Stimulated activated CD4-positive, alpha-beta T cell treated with anti-CD3 and anti-CD28 coated beads, Interleukin-4, amount 100 ng/mL, for 4 hours (primary cell): Measurements from ENCODE around the gene SCAMP4.

Experiments
- DNase-seq, 2 experiments: peaks; one replicate each; pipeline ENCODE4 v3.0.0-alpha.2; 2020

SCAMP4 gene

DNA sequence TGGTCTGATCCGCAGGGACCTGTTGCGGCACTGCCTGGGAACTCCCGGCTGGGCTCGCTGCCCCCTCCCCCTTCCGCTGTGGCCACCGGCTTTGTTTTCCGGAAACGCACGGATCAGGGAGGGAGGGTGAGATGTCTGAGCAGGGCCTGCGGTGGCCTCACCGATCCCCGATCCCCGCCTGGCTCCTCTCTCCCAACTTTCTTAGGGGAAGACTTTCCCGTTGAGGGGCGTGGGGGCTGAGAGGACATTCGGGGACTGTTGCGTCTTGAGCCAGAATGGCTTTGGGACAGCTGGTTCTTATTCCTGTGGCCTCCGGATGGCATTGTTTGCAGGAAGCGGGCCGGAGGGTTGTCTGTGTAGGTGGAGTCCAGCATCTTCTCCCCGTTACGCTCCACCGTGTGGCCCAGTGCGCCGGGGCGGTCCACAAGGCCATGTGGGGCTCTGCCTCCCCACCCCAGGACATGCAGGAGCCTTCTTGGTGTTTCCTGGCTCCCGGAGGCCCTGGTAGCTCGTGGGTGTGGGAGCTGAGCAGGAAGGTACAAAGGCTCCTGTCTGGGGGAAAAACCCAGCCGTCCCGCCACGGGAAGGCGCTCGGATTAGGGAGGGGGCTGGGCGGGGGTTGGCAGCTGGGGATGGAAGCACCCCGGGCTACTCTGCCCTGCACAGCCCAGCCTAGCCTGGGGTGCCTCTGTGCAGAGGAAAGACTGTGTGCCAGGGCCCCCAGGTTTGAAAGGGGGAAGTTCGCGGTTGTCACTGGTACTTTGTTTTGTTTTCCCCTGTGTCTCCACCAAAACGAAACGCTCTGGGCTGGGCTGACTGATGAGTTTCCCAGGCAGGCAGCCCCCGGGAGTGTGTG is 37.1 kb downstream of the SCAMP4 start:
- DNase-seq: peak; percentile 60 to 62

DNA sequence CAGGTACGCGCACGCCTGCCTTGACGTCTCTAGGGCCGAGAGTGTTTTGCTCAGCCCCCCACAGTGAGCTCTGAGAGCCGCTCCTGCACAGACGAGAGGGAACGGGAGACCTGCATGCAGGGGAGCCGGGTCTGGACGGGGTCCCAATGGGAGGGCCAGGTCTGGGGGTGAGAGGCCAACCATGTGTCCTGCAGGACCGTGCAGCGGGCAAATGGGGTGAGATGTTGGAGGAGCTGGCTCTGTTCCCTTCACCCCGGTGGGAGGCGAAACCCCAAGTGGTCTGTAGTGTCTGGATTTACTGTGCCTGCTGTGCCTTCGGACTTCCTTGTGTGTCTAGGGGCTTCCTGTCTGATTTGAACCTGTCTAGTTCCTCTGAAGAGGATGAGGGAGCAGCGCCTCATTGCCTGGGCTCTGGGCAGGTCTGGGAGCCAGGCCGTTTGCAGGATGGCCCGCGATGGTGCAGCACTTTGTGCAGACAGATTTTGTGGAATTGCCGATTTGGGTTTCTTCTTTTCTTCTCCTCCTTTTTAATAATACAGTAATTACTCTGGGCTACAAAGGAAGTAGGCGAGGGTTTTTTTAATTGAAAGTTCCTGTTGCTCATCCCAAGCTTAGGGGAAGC is 37.8 kb downstream of the SCAMP4 start:
- DNase-seq: no peak

DNA sequence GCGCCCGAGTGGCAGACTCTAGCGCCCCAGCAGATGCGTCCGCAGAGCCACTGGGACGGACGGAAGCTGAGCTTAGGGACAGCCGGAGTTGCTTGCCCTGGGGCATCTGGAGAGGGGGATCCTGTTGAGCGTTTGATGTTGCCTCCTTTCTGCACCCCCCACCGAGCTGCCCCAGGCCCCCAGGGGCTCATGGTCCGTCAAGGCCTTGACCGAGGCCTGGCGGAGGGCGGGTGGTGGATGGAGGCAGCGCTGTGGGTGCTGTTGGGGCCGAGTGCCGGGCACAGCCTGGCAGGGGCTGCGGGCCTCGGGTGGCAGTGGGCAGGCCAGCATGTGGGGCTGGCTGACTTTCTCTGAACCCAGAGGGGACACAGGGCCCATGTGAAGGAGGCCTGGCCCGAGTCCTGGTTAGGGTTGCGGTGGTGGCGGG is 38.5 kb downstream of the SCAMP4 start:
- DNase-seq: no peak

DNA sequence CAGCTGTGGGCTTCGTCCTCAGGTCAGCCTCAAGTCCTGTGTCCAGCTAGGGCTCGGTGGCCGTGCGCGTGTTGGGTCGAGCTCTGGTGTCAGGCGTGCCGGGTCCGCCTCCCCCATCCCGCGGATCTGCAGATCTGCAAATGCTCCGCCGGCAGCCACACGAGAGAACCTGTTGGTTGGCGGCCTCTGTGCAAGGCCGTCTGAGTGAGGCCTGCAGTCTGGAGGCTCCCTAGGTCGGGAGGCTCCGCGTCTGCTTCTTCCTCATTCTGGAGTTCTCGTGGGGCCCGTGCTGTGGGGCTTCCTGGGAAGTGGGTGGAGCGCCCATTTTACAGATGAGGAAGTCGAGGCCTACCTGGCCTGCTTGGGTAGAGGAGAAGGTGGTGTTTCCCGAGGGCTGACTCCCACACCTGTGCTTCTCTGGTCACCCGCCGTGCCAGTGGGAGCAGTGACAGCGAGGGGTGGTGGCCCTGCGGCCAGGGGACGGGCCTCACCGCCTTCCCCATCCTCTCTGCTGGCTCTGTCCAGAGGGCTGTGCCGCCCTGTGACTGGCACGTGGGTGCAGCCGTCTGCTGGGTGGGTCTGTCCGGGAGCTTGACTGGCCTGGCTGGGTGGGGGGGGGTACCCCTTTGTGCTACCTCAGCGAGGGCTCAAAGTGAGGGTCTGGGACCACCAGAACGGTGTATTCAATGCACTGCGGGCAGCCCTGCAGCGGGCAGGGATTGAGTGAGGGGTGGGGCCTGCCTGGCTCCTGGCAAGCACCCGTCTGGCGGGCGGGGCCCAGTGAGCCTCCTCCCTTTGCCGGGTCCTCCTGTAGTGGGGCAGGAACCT is 39.1 kb downstream of the SCAMP4 start:
- no peak for DNase-seq

DNA sequence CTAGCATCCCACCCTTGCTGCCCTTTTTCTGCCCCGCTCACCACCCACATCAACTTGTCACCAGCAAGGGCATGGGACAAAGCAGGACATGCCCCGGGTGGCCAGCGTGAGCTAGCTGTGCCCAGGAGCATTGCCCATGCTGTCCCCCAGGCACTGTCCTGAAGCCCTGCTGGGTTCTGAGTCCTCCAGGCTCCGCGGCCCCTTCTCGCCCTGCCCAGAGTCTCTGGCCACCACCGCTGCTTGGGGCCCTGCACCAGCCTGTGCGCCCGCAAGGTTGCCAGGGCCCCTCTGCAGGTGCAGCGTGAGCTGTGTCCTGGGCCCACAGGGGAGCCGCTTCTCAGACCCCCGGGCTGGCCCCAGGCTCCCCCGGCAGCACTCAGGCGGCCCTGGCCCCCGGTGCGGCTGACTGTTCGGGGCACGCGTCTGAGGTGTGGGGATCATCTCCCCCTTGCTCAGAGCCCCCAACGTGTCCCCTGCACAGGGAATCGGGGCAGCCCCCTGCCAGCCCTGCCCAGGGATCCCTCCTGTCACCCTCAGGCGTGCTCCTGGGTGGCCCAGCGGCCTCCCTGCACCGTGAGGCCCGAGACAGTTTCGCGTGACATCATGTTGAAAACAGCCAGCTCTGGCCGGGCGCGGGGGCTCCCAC is 39.8 kb downstream of the SCAMP4 start:
- no peak for DNase-seq

DNA sequence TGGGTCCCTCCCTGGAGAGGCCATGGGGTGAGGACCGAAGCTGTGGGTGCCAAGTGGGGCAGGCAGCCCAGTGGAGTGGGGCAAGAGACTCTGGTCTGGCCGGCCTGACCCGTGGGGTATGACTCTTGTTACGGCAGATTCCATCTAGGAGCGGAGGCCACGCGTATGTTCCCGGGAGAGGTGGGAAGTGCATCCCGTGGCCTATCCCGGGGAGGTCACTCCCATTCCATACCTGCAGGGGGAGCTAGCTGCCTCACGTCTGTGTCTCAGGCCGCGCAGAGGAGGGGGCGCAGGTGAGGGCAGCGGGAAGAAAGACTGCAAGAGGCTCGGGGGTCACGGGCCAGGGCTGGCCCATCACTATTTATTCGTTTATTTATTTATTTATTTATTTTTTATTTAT is 40.7 kb downstream of the SCAMP4 start:
- peak in 1 of 2 experiments; percentile 10 for DNase-seq

DNA sequence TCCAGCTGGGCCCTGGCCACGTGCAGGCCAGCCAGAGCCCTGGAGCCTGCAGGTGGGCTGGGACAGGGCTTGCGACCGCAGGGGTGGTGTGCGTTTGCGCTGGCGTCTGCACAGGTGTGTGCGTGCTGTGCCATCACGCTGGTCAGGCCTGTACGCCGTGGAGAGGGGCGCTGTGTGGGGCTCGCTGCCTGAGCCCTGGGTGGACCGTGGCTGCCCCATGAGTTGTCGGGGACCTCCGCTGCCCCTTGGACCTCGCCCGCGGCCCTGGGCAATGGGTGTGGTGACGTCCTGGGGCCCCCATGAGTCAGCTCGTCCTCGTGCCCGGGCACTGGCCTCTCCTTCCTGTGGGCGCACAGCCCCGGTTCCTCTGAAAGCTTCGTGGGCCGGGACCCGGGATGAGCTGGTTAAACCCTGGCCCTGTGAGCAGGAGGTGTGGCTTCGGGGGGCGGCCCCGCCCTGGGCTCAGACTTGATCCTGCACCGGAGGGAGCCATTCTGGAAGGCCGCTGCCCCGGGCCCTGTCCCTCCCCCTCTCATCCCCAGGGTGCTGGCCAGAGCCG is 42.5 kb downstream of the SCAMP4 start:
- no peak for DNase-seq

DNA sequence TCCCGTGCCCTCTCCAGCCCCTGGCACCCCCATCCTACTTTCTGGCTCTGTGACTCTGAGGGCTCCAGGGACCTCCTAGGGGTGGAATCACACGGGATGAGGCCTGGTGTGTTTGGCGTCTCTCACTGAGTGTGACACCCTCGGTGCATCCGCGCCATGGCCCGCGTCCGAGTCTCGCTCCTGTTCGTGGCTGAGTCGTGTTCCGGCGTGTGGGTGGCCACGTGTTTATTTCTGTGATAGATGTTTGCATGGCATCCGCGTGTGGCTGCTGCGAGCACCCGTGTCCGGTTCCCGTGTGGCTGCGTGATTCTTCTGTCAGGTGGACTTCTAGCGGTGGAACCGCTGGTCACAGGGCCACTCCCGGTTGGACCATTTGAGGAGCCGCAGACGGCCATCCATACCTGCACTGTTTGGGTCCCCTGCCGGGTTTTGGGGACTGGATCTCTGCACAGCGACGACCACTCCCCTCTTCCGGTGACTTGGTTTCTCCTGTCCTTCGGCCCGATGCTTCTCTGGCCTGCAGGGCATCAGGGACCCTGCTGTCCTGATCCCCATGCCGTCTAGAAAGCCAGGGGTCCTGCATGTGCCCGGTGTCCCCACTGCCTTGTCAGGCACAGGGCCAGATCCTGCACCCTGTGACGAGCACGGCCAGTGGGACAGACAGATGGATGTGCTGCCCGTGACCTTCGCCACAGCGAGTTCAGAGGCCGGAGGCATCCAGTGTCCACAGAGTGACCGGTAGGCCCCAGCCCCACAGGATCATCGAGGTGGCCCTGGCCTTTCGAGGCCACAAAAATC is 44.3 kb downstream of the SCAMP4 start:
- no peak for DNase-seq

DNA sequence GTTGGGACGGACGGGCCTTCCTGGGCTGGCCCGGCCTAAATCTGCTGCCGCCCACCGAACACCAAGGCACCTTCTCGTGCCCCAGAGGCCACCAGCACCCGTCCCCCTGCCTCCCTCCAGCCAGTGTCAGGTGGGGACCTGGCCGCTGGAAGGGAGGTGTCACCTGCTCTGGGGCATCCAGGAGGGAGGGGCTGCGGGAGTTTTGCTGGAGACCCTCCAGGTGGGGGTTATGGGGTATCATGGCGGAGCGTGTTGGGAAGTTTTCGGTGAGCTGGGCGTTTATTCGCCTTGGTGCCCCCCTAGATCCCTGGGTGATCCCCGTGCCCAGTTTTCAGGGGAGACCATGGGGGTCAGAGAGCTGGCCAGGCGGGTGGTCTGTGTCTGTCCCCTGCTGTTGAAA is 45.4 kb downstream of the SCAMP4 start:
- no peak for DNase-seq

DNA sequence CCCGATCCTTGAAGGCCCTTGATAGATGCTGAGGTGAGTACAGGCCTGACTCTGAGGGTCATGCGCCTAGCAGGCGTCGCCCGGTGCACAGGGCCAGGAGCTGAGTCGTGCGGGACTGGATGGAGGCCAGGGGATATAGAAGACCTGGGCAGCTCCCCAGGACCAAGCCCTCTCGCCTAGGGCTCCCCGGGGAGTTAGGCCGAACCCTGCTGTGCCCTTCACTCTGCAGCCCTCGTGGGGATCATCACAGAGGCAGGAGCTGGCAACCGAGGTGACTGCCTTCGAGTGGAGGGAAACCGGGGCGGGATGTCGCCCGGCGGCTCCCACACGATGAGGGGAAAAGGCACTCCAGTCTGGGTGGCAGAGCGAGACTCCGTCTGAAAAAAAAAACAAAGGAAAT is 47.4 kb downstream of the SCAMP4 start:
- DNase-seq: no peak

DNA sequence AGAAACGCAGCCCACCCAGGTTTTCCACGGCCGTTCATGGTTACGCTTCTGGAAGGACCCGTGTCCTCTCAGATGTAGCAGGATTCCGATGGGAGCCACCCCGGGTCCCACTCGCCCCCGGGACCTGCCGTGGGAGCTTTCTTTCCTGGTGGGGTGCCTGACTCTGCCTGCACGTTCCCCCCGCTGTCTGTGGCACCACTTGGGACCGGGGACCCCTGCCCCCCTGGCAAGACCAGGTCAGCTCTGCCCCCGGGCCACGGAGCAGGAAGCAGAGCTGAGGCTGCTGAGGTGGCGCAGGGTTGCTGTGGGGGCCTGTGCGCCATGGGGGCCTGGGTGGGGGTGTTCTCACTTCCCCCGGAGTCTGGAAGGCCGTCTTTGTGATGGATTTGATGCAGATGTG is 47.8 kb downstream of the SCAMP4 start:
- DNase-seq: no peak

DNA sequence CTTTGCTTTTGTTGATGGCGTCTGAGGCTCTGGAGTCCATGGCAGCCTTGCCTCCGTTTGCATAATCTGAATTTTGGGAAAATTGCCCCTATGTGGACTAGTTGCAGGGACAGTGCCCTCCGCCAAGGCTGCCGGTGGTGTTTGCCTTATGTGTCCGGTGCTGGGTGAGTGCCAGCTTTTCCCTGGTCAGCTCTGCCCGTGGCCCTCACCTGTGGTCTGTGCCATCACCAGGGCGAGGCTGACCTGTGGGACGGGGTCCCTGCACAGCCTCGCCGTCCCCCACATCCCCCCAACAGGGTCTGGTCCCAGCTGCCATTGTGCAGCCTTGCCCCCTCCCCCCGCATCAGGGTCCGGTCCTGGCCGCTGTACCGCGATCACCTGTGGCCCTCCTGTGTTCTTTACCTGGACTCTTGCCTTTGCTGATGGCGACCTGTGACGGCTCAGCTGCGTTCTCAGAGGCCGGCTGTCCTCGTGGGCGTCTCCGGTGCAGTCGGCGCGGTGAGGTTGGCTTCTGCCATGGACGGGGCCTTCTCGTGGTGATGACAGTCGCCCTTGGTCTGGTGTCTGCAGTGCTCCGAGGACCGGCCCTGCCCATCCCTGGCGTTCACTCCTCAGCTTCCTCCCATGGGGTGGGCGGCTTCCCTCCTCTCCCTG is 48.4 kb downstream of the SCAMP4 start:
- DNase-seq: no peak

DNA sequence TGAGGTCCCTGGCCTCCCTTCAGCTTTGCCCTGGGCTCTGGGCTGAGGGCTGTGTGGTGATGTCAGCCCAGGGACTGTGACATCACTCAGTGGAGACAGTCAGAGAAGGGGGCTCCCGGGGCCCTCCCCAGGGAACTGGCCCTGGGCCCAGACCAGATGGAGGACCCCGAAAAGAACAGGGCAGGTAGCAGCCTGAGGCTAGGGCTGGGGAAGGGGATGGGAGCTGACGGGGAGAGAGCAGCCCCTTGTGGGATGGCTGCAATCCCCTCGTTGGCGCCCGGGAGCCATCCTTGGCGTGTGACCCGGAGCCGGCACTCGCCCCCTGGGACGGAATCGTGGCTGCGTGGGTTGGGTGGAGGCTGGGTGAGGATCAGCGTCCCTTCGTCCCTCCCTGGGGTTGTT is 49.3 kb downstream of the SCAMP4 start:
- no peak for DNase-seq

DNA sequence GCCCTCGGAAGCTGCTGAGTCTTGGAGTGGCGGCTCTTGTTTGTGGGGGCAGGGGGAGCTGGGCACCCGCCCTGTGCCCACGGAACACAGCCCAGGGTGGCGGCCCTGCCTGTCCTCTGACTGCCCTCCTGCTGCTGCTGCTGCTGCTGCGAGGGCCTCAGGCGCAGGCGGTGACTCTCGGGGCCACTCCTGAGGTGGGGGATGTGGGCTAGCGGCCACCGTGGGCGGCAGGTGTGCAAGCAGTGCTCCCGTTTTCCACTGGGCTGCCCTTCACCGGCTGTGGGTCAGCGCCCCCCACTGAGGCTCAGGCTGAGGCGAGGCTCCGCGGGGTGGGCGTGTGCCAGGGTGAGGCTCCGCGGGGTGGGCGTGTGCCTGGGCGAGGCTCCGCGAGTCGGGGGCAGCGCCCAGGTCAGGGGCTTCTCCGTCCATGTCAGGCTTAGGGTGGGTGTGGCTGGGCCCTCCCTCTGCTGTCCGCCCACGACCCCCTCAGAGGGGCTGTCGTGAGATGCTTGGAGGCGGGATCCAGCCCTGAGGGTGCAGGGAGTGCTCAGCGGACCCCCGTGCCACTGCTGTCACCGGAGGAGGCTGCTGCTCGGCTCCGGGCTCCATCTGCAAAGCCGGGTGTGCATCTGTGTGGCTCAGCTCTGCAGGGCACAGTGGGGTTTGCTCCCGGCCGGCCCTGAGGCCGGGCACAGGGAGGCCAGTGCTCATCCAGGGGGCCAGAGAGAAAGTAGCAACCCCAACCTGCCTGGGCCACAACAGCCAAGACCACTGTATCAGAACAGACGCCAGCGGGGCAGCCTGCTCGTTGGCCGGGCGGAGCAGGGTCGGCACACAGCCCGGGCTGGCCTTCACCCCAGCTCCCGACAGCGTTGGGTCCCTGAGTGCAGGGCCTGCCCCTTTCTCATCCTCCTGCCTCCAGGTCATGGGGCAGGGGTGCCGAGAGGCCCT is 50.2 kb downstream of the SCAMP4 start:
- no peak for DNase-seq

DNA sequence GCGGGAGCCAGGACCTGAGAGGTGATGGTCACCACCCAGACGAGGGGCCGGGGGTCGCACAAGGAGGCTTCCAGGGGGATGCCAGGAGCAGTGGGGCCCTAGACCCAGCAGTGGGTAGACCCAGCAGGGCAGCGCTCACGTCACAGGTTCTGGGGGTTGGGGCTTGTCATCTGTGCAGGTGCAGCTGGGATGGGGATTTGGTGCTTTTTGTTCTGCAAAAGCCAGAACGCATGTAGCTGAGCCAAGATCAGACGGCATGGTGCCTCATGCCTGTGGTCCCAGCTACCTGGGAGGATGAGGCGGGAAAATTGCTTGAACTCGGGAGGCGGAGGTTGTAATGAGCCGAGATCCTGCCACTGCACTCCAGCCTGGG is 50.9 kb downstream of the SCAMP4 start:
- no peak for DNase-seq

DNA sequence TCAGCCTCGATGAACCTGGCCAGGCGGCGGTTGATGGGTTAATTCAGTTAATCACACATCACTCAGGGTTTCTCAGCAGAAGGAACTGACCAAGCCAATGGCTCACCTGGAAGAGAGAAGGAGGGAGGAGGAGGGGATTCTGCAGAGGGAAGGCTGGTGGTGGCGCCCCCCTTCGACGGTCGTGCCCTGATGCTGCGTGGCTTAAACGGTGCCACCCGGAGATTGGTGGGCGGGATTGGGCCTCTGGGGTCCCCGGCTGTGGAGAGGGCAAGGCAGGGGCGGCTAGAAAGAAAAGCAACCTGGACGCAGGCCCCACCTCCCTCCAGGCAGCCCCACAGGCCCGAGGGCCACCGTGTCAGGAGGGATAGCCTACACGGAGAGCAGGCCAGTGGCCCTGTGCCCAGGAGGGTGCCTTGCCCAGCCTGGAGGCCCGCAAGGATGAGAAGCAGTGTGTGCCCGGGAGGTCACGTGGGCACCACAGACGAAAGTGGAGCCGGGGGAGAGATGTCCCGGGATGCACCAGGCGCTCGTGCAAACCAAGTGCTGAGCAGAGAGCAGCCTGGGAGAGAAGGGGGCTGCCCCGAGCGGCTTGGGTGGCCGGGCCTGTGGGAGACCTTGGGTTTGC is 51.8 kb downstream of the SCAMP4 start:
- no peak for DNase-seq

DNA sequence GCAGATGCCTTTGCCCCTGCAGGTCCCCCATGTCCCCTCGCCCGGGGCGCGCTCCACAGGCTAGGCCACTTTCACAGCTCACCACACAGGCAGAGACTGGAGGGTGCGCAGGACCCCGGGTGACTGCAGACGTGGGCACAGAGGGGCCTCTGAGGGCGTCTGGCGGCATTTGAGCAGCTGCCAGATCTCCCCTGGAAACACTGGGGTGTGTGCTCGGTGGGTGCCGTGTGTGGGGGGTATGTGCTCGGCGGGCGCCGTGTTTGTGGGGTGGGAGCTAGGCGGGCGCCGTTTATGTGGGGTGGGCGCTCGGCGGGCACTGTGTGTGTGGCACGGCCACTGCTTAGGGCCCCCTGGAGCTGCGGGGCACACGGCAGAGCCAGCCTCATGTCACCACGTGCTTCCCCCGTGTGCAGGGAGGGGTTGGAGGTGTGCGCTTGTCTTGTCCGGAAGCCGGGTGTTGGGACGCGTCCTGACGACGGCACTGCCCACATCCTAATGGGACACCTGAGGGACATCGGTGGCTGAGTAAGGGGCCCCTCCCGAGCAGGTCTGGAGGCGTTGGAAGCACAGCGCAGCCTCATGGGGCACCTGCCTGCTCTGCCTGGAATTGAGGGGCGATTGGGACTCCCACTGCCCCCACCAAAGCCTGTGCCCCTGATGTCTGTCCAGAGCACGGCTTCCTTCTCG is 52.5 kb downstream of the SCAMP4 start:
- DNase-seq: no peak

DNA sequence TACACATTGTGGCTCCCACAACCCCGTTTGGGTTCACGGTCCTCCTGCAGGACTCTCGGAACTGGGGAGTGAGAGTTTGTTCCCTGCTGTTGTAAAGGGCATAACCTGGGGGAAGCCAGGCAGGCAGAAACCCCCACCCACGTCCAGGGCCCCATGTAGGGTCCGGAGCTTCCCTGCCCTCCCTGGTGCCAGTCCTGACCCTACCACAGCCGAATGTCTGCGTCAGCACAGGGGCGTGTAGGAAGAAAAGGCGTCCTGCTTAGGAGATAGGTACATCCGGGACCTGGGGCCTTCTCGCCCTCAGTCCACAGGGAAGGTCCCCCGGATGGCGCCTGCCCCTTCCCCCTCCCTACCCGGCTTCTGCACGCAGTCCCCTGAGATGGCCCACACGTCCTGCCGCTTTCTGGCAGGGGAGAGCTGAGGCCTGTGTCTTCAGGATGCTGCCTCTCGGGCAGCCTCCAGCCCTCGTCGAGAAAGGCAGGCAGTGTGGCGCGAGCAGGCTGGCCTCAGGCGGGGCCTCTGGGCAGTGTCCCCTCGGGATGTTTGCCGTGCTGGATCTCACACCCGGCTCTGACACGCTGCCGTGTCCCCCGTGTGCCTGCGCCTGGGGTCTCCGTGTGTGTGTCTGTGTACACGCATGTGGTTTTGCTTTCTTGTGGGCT is 54.9 kb downstream of the SCAMP4 start:
- DNase-seq: no peak
